BLaER1 (cell line): ENCODE data around the gene DENND2D.

Experiments used
- H3K27ac ChIP-seq: shearing (Covaris generic); formaldehyde crosslinking; 2 replicates; pipeline ENCODE4 v1.8.1; 2022
- H3K27me3 ChIP-seq: shearing (Covaris generic); formaldehyde crosslinking; 2 replicates; pipeline ENCODE4 v1.8.1; 2022
- H3K36me3 ChIP-seq: shearing (Covaris generic); formaldehyde crosslinking; 2 replicates; pipeline ENCODE4 v1.8.1; 2022
- H3K4me1 ChIP-seq: shearing (Covaris generic); formaldehyde crosslinking; 2 replicates; pipeline ENCODE4 v1.8.1; 2022
- H3K4me2 ChIP-seq: shearing (Covaris generic); formaldehyde crosslinking; 2 replicates; pipeline ENCODE4 v1.8.1; 2022
- H3K4me3 ChIP-seq: shearing (Covaris generic); formaldehyde crosslinking; 2 replicates; pipeline ENCODE4 v1.8.1; 2022
- H3K9ac ChIP-seq: shearing (Covaris generic); formaldehyde crosslinking; 2 replicates; pipeline ENCODE4 v1.8.1; 2022
- H3K9me3 ChIP-seq: shearing (Covaris generic); formaldehyde crosslinking; 2 replicates; pipeline ENCODE4 v1.8.1; 2022
- H4K20me1 ChIP-seq: shearing (Covaris generic); formaldehyde crosslinking; 2 replicates; pipeline ENCODE4 v1.8.1; 2022
- Cebpa-rat ChIP-seq: shearing (Covaris generic); IDR thresholded peaks from 2 replicates; pipeline ENCODE4 v1.8.1; 2022

The DENND2D gene

GRCh38 chr1:111214884-111215283 is 14.4 kb upstream of the DENND2D start:
- H3K27ac ChIP-seq = peak overlapping the region; percentile 88
- no peaks in the 10 kb centered on the region for H3K27me3 ChIP-seq
- H4K20me1 ChIP-seq = no peaks in the 10 kb centered on the region
- peak overlapping the region; percentile 76 for H3K4me2 ChIP-seq
- H3K4me1 ChIP-seq = peaks cover 81% of the 10 kb centered on the region
- no peaks in the 10 kb centered on the region for H3K9me3 ChIP-seq
- peak overlapping the region; percentile 9; the same call in 1 of the 2 replicates for H3K4me3 ChIP-seq
- no peak for TF ChIP-seq Cebpa-rat
- no peaks in the 10 kb centered on the region for H3K36me3 ChIP-seq
- peak overlapping the region; percentile 68 for H3K9ac ChIP-seq

- Histone ChIP-seq H3K9me3 (no peaks in the 10 kb centered on the region), H3K27me3 (no peaks in the 10 kb centered on the region), H3K4me1 (peaks cover 75% of the 10 kb centered on the region), H4K20me1 (no peaks in the 10 kb centered on the region), H3K36me3 (no peaks in the 10 kb centered on the region), H3K4me2 (peak overlapping the region; percentile 76), H3K27ac (peak overlapping the region; percentile 88), H3K4me3 (peak overlapping the region; percentile 9; the same call in 1 of the 2 replicates), H3K9ac (peak overlapping the region; percentile 68)
- TF ChIP-seq Cebpa-rat = no peak
Observed at GRCh38 chr1:111214074-111214801, 13.8 kb upstream of the DENND2D start.

- H3K36me3 ChIP-seq = no peaks in the 10 kb centered on the region
- TF ChIP-seq Cebpa-rat = no peak
- peaks cover 68% of the 10 kb centered on the region for H3K4me1 ChIP-seq
- no peaks in the 10 kb centered on the region for H3K27me3 ChIP-seq
- no peak overlapping the region for H3K4me3 ChIP-seq
- H3K4me2 ChIP-seq = peak overlapping the region; percentile 76
- H4K20me1 ChIP-seq = no peaks in the 10 kb centered on the region
- H3K27ac ChIP-seq = peak overlapping the region; percentile 88
- H3K9ac ChIP-seq = no peak overlapping the region; the same call in 1 of the 2 replicates
- no peaks in the 10 kb centered on the region for H3K9me3 ChIP-seq
Observed at GRCh38 chr1:111213412-111213811, 13.0 kb upstream of the DENND2D start.

- no peaks in the 10 kb centered on the region for H4K20me1 ChIP-seq
- peak overlapping the region; percentile 88 for H3K27ac ChIP-seq
- H3K4me1 ChIP-seq = peaks cover 66% of the 10 kb centered on the region
- TF ChIP-seq Cebpa-rat = no peak
- H3K4me3 ChIP-seq = no peak overlapping the region
- H3K36me3 ChIP-seq = no peaks in the 10 kb centered on the region
- H3K4me2 ChIP-seq = peak overlapping the region; percentile 76
- H3K27me3 ChIP-seq = no peaks in the 10 kb centered on the region
- no peaks in the 10 kb centered on the region for H3K9me3 ChIP-seq
- H3K9ac ChIP-seq = no peak overlapping the region; the same call in 1 of the 2 replicates
Observed at GRCh38 chr1:111212634-111213335, 12.3 kb upstream of the DENND2D start.

- Histone ChIP-seq H3K4me1 (peaks cover 62% of the 10 kb centered on the region), H4K20me1 (no peaks in the 10 kb centered on the region), H3K4me3 (no peak overlapping the region), H3K4me2 (no peak overlapping the region), H3K27me3 (no peaks in the 10 kb centered on the region), H3K9ac (no peak overlapping the region), H3K27ac (no peak overlapping the region), H3K9me3 (no peaks in the 10 kb centered on the region), H3K36me3 (no peaks in the 10 kb centered on the region)
- no peak for TF ChIP-seq Cebpa-rat
Observed at GRCh38 chr1:111211921-111212320, 11.5 kb upstream of the DENND2D start.

- Histone ChIP-seq H3K4me1 (peaks cover 62% of the 10 kb centered on the region), H3K4me2 (no peak overlapping the region), H3K9me3 (no peaks in the 10 kb centered on the region)
Observed at GRCh38 chr1:111209622-111210021, 9.2 kb upstream of the DENND2D start.

GRCh38 chr1:111208921-111209320 is 8.5 kb upstream of the DENND2D start:
- no peak for TF ChIP-seq Cebpa-rat
- Histone ChIP-seq H3K4me1 (peaks cover 60% of the 10 kb centered on the region), H4K20me1 (no peaks in the 10 kb centered on the region), H3K9ac (no peak overlapping the region), H3K36me3 (no peaks in the 10 kb centered on the region), H3K27me3 (no peaks in the 10 kb centered on the region), H3K9me3 (no peaks in the 10 kb centered on the region), H3K4me2 (no peak overlapping the region; the same call in 1 of the 2 replicates), H3K4me3 (no peak overlapping the region), H3K27ac (no peak overlapping the region)

More at GRCh38 chr1:111209622-111210021, 9.2 kb upstream of the DENND2D start:
- Histone ChIP-seq H3K4me3 (no peak overlapping the region), H4K20me1 (no peaks in the 10 kb centered on the region), H3K36me3 (no peaks in the 10 kb centered on the region), H3K9ac (no peak overlapping the region), H3K27me3 (no peaks in the 10 kb centered on the region), H3K27ac (no peak overlapping the region)
- no peak for TF ChIP-seq Cebpa-rat

- H3K27me3 ChIP-seq = no peaks in the 10 kb centered on the region
- no peaks in the 10 kb centered on the region for H3K36me3 ChIP-seq
- peak overlapping the region; percentile 88 for H3K4me2 ChIP-seq
- no peak for TF ChIP-seq Cebpa-rat
- H4K20me1 ChIP-seq = no peaks in the 10 kb centered on the region
- peak overlapping the region; percentile 99; the same call in 1 of the 2 replicates for H3K27ac ChIP-seq
- no peak overlapping the region for H3K4me3 ChIP-seq
- H3K9me3 ChIP-seq = no peaks in the 10 kb centered on the region
- no peak overlapping the region for H3K9ac ChIP-seq
- peaks cover 68% of the 10 kb centered on the region for H3K4me1 ChIP-seq
Observed at GRCh38 chr1:111205714-111206050, 5.2 kb upstream of the DENND2D start.

- H3K9me3 ChIP-seq = no peaks in the 10 kb centered on the region
- H3K27ac ChIP-seq = peak overlapping the region; percentile 99
- H3K4me2 ChIP-seq = peak overlapping the region; percentile 88
- no peaks in the 10 kb centered on the region for H4K20me1 ChIP-seq
- peak overlapping the region; percentile 96 for H3K9ac ChIP-seq
- no peaks in the 10 kb centered on the region for H3K27me3 ChIP-seq
- H3K36me3 ChIP-seq = no peaks in the 10 kb centered on the region
- no peak for TF ChIP-seq Cebpa-rat
- H3K4me1 ChIP-seq = peaks cover 74% of the 10 kb centered on the region
- H3K4me3 ChIP-seq = peak overlapping the region; percentile 76
Observed at GRCh38 chr1:111204983-111205713, 4.7 kb upstream of the DENND2D start.
